Pancreas (tissue), 10 donors: ENCODE data around the gene NOX4. TPM values are rescaled to one million over a fixed set of nuclear protein-coding genes. Genes with fewer than 3 reads are reported as not detected.
"Not testable (repeated sequence)": the region's sequence is repeated elsewhere in the genome, so short reads cannot be mapped to it uniquely, and the experiment has no call there.

Source experiments
- ATAC-seq, 4 donors: fragments of 200-7000 bp; cut with Tn5 transposase; one replicate each; pipeline versions ENCODE4 v1.8.0 to v1.9.1; 2020; ENCODE audit warnings: mild to moderate bottlenecking in 4 of 4, moderate library complexity in 4 of 4
- DNase-seq, 6 donors: peaks; one replicate each; pipeline ENCODE4 v3.0.0-alpha.2; 2020
- FAIRE-seq: peaks from 2 replicates; lab custom pipeline; 2012; peaks lifted over from hg19 to GRCh38; lab: Jason Lieb, UNC
- H3K27ac ChIP-seq, 4 donors: fragments of 200-600 bp; sonication (generic); 1 replicate in 3 of 4; 2 replicates in 1 of 4; pipeline versions ENCODE4 v1.5.0 to v1.8.0; 2020
- H3K27me3 ChIP-seq, 4 donors: fragments of 200-600 bp; one replicate each; pipeline ENCODE4 v1.8.0; 2021
- H3K36me3 ChIP-seq, 3 donors: fragments of 200-600 bp; sonication (generic) in 1 of 3; one replicate each; pipeline versions ENCODE4 v1.5.0 to v1.8.0; 2020 to 2021
- H3K4me1 ChIP-seq, 3 donors: fragments of 200-600 bp; one replicate each; pipeline ENCODE4 v1.8.0; 2021
- H3K4me3 ChIP-seq, 4 donors: fragments of 200-600 bp; sonication (generic) in 2 of 4; one replicate each; pipeline versions ENCODE4 v1.5.0 to v1.8.0; 2020 to 2021
- H3K9me3 ChIP-seq, 4 donors: fragments of 200-600 bp; one replicate each; pipeline ENCODE4 v1.8.0; 2021
- WGBS, 2 donors: extraction: QIAGEN DNeasy Blood & Tissue Kit; methylation state at CpG; one replicate each; pipeline ENCODE4 v1.1.7; 2013; 5-methylcytosine and 5-hydroxymethylcytosine counted together
- intact Hi-C, 3 donors: fragments of 100-400 bp; cut with DNase I; formaldehyde crosslinking; loops; one replicate each; pipeline versions ENCODE4 v1.11.1 to v1.14.2; 2022
- polyA plus RNA-seq, 2 donors: library from polyadenylated mRNA; stranded (reverse); fragments of 200-250 nt; gene quantifications; one replicate each; pipeline ENCODE4 v1.2.3, GENCODE V29; 2013
- total RNA-seq, 6 donors: library from RNA; stranded (reverse); fragmentation: NEBNext Ultra II Directional in 4 of 6; extraction: Animal tissue kit (Norgen Biotek cat#: 25700) in 4 of 6; gene quantifications; one replicate each; pipeline versions ENCODE4 v1.2.1 to v1.2.4, GENCODE V29; 2021 to 2023
- TF ChIP-seq, protein P1 (sequence below), 4 donors: fragments of 200-600 bp; sonication (generic) in 3 of 4; IDR thresholded peaks; one replicate each; pipeline versions ENCODE4 v1.5.0 to v1.8.0; 2021; ENCODE audit warnings: antibody characterized with exemption in 4 of 4
- donor health status: healthy with polysubstance abuse.
- donor health status: DM: no; HTN: no; CAD: no; lungs with moderate emphysema.
- donor health status: DM: no; HTN: no; CAD: no.
- donor health status: control.
- donor health status: control.
- donor health status: Bipolar disorder and iron deficiency.
- donor health status: DM: yes; HTN: yes; CAD: no.
- donor health status: DM: no; HTN: no; CAD: no.
- donor health status: DM: no; HTN: no; CAD: no.
- donor health status: DM: yes; HTN: yes; CAD: no.

NOX4 gene
- total and polyA plus RNA-seq, 8 donors = 0.09 to 2.6 (median 0.41) TPM

DNA sequence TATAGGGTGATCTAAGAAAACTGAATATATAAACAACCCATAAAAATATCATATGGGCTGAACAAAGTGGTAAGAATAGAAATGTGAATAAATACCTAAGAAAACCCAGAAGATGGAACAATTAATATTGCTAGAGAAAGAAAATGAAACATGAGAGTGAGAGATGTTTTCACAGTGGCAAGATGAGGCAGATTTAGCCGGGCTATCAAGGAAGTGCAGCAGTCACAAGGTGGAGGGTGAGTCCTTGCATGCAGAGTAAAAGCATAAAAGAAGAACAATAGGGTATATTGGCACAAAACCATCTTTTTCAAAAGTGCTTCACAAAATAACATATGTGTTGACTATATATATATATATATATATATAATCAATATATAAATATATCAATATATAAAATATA, 49.6 kb downstream of the NOX4 start:
- TF ChIP-seq, protein P1, sequence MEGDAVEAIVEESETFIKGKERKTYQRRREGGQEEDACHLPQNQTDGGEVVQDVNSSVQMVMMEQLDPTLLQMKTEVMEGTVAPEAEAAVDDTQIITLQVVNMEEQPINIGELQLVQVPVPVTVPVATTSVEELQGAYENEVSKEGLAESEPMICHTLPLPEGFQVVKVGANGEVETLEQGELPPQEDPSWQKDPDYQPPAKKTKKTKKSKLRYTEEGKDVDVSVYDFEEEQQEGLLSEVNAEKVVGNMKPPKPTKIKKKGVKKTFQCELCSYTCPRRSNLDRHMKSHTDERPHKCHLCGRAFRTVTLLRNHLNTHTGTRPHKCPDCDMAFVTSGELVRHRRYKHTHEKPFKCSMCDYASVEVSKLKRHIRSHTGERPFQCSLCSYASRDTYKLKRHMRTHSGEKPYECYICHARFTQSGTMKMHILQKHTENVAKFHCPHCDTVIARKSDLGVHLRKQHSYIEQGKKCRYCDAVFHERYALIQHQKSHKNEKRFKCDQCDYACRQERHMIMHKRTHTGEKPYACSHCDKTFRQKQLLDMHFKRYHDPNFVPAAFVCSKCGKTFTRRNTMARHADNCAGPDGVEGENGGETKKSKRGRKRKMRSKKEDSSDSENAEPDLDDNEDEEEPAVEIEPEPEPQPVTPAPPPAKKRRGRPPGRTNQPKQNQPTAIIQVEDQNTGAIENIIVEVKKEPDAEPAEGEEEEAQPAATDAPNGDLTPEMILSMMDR (IDR thresholded peaks at IDR 0.05) = no peak
- intact Hi-C loops = no loop called here
- FAIRE-seq = no peak
- ATAC-seq = no peak
- H3K4me1 ChIP-seq = no peaks in the 10 kb centered on the region
- H3K9me3 ChIP-seq = no peaks in the 10 kb centered on the region
- WGBS, 2 donors = 58 to 82% methylated on average over 1 of the region's 1 CpG
- H3K4me3 ChIP-seq = no peak overlapping the region
- H3K27ac ChIP-seq = no peak overlapping the region
- no peaks in the 10 kb centered on the region for H3K27me3 ChIP-seq
- H3K36me3 ChIP-seq = no peaks in the 10 kb centered on the region
- DNase-seq = no peak

DNA sequence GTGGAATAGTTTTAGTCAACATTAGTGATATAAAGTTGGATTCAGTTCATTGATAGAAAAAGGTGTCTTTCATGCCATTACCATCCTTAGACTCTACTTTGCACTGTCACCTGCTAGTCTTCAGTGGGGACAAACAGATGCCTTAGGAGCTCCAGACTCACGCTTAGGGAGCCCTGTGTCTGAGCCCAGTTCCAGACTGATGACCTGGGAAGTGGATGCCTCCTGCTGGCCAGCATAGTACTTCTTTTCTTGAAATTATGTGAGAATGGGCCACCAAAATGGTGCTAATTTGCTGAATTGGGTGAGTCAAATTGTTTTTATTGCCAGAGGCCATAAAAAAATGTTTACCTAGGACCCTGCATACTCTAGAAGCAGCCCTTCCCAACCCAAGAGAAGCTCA, 53.9 kb downstream of the NOX4 start:
- ATAC-seq = no peak
- no peak for FAIRE-seq

GRCh38 chr11:89436071-89436470, 55.1 kb downstream of the NOX4 start:
- no peaks in the 10 kb centered on the region for H3K36me3 ChIP-seq
- WGBS, 2 donors = 8 to 17% methylated on average over 3 of the region's 3 CpGs
- intact Hi-C loops = no loop called here
- H3K9me3 ChIP-seq = no peaks in the 10 kb centered on the region
- H3K4me1 ChIP-seq = no peaks in the 10 kb centered on the region
- no peak overlapping the region for H3K4me3 ChIP-seq
- TF ChIP-seq, protein P1 (IDR thresholded peaks at IDR 0.05) = no peak
- no peak for ATAC-seq
- DNase-seq = no peak
- FAIRE-seq = no peak
- no peak overlapping the region for H3K27ac ChIP-seq
- no peaks in the 10 kb centered on the region for H3K27me3 ChIP-seq

More for the DNA sequence above, 53.9 kb downstream of the NOX4 start:
- intact Hi-C loops = no loop called here
- Histone ChIP-seq H3K9me3 (no peaks in the 10 kb centered on the region), H3K27ac (no peak overlapping the region), H3K36me3 (no peaks in the 10 kb centered on the region), H3K4me1 (no peaks in the 10 kb centered on the region), H3K27me3 (no peaks in the 10 kb centered on the region), H3K4me3 (no peak overlapping the region)
- TF ChIP-seq, protein P1 (IDR thresholded peaks at IDR 0.05) = no peak
- no peak for DNase-seq
- WGBS, 2 donors = 69 to 77% methylated on average over 1 of the region's 1 CpG

DNA sequence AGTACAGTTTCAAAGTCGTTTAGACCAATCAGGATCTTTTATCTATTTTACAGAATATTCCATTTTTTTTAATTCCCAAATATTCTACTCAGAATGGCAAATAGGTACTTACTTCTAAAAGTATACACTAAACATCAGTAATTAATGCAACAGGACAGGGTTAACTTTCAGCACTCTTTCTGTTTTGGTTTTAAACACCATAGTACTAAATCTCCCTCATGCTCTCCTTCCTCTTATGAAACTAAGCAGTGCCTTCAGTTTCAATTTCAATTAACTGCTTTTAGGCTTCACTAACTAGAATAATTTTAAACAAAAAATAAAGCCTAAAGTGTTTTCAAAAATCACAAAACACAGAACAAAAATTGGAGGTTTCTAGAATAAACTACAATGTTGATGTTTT, 57.9 kb downstream of the NOX4 start:
- H3K9me3 ChIP-seq = no peaks in the 10 kb centered on the region
- no peak overlapping the region for H3K27ac ChIP-seq
- no peaks in the 10 kb centered on the region for H3K27me3 ChIP-seq
- ATAC-seq (no peak), FAIRE-seq (no peak), DNase-seq (no peak)
- H3K36me3 ChIP-seq = no peaks in the 10 kb centered on the region
- TF ChIP-seq, protein P1 (IDR thresholded peaks at IDR 0.05) = no peak
- no peaks in the 10 kb centered on the region for H3K4me1 ChIP-seq
- intact Hi-C loops = no loop called here
- no peak overlapping the region for H3K4me3 ChIP-seq
- WGBS, 2 donors = 33 to 48% methylated on average over 1 of the region's 1 CpG

DNA sequence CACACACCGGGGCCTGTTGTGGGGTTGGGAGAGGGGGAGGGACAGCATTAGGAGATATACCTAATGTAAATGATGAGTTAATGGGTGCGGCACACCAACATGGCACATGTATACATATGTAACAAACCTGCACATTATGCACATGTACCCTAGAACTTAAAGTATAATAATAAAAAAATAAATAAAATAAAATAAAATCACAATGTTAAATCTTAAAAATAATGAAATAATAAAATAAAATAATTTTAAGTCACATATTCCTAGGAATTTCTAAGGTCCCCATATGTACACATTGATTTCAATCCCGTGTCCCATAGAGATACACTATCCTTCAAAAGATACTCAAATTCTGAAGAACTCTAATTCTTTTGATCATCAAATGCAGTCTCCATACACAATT, 59.0 kb downstream of the NOX4 start:
- H3K4me3 ChIP-seq, H3K36me3 ChIP-seq, ATAC-seq, DNase-seq, intact Hi-C loops, H3K4me1 ChIP-seq, H3K9me3 ChIP-seq, H3K27me3 ChIP-seq, FAIRE-seq, H3K27ac ChIP-seq: not testable (repeated sequence)
- WGBS, 2 donors = 82 to 85% methylated on average over 3 of the region's 3 CpGs

- H3K4me1 ChIP-seq, H3K36me3 ChIP-seq, H3K27me3 ChIP-seq, H3K27ac ChIP-seq, FAIRE-seq, H3K4me3 ChIP-seq, intact Hi-C loops, DNase-seq, ATAC-seq, H3K9me3 ChIP-seq: not testable (repeated sequence)
- WGBS, 2 donors = 58 to 66% methylated on average over 7 of the region's 7 CpGs
These were observed 64.7 kb downstream of the NOX4 start for GRCh38 chr11:89426501-89426900.
